Glutamatergic neuron (in vitro differentiated cells): ENCODE measurements around the gene LDLRAD4. TPM values are rescaled to one million over a fixed set of nuclear protein-coding genes. Genes with fewer than 3 reads are reported as not detected.

ENCODE experiments used
- DNase-seq: peaks from one replicate; pipeline ENCODE4 v3.0.0; 2022
- H3K27ac Mint-ChIP-seq: one replicate; pipeline ENCODE4 v1.8.0; 2020; ENCODE audit warnings: mild to moderate bottlenecking, mixed read lengths, inconsistent platforms; ENCODE audit not compliant: unreplicated experiment
- H3K27me3 Mint-ChIP-seq: one replicate; pipeline ENCODE4 v1.8.0; 2020; ENCODE audit warnings: mild to moderate bottlenecking, moderate library complexity, mixed read lengths, inconsistent platforms; ENCODE audit not compliant: unreplicated experiment
- H3K36me3 Mint-ChIP-seq: one replicate; pipeline ENCODE4 v1.8.0; 2020; ENCODE audit warnings: mild to moderate bottlenecking, mixed read lengths, inconsistent platforms; ENCODE audit not compliant: unreplicated experiment
- H3K4me1 Mint-ChIP-seq: one replicate; pipeline ENCODE4 v1.8.0; 2020; ENCODE audit warnings: mild to moderate bottlenecking, low read depth, mixed read lengths, inconsistent platforms; ENCODE audit not compliant: unreplicated experiment
- H3K4me3 Mint-ChIP-seq: one replicate; pipeline ENCODE4 v1.8.0; 2020; ENCODE audit warnings: mild to moderate bottlenecking, mixed read lengths, inconsistent platforms; ENCODE audit not compliant: unreplicated experiment
- H3K9me3 Mint-ChIP-seq: one replicate; pipeline ENCODE4 v1.8.0; 2020; ENCODE audit warnings: mild to moderate bottlenecking, moderate library complexity, mixed read lengths, inconsistent platforms; ENCODE audit not compliant: unreplicated experiment
- total RNA-seq: library from RNA; stranded (reverse); fragmentation: NEBNext Ultra II Directional; extraction: Animal tissue kit (Norgen Biotek cat#: 25700); gene quantifications from one replicate; pipeline ENCODE4 v1.2.1, GENCODE V29; 2021; ENCODE audit not compliant: unreplicated experiment
- TF ChIP-seq, protein P1 (sequence below): fragments of 200-600 bp; sonication (generic); IDR thresholded peaks from one replicate; pipeline ENCODE4 v1.5.0; 2021; ENCODE audit not compliant: partially characterized antibody, unreplicated experiment

Gene LDLRAD4
- total RNA-seq, 1 donor from 2014 or later, result 0.29 TPM

DNA sequence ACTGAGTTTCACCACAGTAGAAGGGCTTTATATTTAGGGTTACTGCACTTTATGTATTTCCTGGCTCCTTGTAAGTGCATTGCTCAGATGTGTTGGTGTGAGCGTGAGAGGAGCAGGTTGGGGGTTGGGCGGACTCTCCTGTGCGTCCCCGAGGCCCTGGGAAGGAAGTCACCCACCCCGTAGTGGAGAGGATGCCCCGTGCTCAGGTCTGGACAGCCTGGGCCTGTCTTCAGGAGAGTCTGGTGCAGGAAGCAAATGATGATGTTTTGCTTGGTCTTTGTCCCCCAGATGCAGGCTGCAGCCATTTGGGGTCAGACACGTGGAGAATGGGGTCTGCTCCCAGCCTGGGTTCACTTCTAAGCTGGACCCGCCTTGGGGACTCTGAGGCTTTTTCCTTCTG lies 182.8 kb downstream of the LDLRAD4 start:
- H3K36me3 Mint-ChIP-seq, result no peaks in the 10 kb centered on the region

DNA sequence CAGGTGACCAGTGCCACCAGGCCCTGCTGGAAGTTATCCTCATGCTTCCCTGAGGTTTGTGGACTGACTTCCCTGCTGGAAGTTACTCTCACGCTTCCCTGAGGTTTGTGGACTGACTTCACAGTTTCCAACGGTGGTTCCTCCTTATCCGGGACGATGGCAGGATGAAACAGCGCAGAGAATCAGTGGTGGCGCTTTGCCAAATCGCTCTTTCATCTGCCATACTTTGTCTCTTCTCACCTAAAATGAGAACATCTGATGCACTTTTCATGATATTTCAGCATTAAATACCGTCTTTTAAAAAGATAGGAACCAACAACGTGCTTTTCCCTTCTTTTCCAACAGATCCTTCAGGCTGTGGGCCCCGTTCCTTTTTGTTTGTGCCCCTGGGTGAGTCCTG lies 183.3 kb downstream of the LDLRAD4 start:
- no peak overlapping the region for H3K27ac Mint-ChIP-seq
- TF ChIP-seq, protein P1, sequence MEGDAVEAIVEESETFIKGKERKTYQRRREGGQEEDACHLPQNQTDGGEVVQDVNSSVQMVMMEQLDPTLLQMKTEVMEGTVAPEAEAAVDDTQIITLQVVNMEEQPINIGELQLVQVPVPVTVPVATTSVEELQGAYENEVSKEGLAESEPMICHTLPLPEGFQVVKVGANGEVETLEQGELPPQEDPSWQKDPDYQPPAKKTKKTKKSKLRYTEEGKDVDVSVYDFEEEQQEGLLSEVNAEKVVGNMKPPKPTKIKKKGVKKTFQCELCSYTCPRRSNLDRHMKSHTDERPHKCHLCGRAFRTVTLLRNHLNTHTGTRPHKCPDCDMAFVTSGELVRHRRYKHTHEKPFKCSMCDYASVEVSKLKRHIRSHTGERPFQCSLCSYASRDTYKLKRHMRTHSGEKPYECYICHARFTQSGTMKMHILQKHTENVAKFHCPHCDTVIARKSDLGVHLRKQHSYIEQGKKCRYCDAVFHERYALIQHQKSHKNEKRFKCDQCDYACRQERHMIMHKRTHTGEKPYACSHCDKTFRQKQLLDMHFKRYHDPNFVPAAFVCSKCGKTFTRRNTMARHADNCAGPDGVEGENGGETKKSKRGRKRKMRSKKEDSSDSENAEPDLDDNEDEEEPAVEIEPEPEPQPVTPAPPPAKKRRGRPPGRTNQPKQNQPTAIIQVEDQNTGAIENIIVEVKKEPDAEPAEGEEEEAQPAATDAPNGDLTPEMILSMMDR, result no peak
- H3K36me3 Mint-ChIP-seq, result no peaks in the 10 kb centered on the region
- H3K4me1 Mint-ChIP-seq, result peaks cover 5% of the 10 kb centered on the region
- no peak for DNase-seq
- no peak overlapping the region for H3K4me3 Mint-ChIP-seq
- peaks cover 11% of the 10 kb centered on the region for H3K27me3 Mint-ChIP-seq
- H3K9me3 Mint-ChIP-seq, result no peaks in the 10 kb centered on the region

More for the DNA sequence above, 182.8 kb downstream of the LDLRAD4 start:
- no peak for DNase-seq
- no peaks in the 10 kb centered on the region for H3K9me3 Mint-ChIP-seq
- no peak overlapping the region for H3K27ac Mint-ChIP-seq
- H3K4me1 Mint-ChIP-seq, result peaks cover 5% of the 10 kb centered on the region
- TF ChIP-seq, protein P1, result no peak
- peaks cover 11% of the 10 kb centered on the region for H3K27me3 Mint-ChIP-seq
- no peak overlapping the region for H3K4me3 Mint-ChIP-seq

DNA sequence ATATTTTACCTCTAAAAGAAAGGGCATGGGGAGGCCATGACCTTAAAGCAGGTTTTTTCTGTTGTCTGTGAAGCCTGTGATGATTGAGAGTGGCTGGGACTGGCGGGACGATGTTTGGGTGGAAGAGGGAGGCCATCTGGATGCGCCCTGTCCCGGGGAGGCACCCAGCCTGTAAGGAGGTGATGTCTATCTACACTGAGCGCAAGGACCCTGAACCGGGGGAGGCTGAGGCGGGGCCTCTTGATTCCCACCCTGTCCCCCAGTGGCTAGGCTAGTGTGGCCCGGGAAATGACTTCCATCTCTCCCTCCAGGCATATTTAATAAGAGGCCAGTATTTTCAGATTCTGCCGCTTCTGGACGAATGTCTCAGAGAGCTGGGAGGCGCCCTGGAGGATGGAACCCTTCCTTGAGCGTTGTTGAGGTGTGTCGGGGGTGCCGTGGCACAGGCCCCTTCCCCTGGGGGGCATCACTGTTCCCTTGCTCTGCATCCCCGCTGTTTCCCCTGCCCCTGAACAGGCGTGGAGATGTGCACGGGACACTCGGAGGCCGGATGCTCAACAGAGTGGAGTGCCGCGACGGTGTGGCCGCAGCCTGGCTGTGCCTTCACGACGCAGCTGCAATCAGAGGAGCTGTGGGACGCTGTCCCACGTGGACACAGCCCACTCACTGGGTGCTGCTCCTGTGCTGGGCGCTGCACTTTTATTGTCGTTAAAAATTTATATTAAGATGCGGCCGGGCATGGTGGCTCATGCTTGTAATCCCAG lies 185.4 kb downstream of the LDLRAD4 start:
- H3K36me3 Mint-ChIP-seq, result no peaks in the 10 kb centered on the region
- TF ChIP-seq, protein P1, result no peak
- no peaks in the 10 kb centered on the region for H3K4me1 Mint-ChIP-seq
- no peak overlapping the region for H3K4me3 Mint-ChIP-seq
- H3K9me3 Mint-ChIP-seq, result no peaks in the 10 kb centered on the region
- H3K27ac Mint-ChIP-seq, result no peak overlapping the region
- DNase-seq, result no peak
- H3K27me3 Mint-ChIP-seq, result peaks cover 9% of the 10 kb centered on the region

DNA sequence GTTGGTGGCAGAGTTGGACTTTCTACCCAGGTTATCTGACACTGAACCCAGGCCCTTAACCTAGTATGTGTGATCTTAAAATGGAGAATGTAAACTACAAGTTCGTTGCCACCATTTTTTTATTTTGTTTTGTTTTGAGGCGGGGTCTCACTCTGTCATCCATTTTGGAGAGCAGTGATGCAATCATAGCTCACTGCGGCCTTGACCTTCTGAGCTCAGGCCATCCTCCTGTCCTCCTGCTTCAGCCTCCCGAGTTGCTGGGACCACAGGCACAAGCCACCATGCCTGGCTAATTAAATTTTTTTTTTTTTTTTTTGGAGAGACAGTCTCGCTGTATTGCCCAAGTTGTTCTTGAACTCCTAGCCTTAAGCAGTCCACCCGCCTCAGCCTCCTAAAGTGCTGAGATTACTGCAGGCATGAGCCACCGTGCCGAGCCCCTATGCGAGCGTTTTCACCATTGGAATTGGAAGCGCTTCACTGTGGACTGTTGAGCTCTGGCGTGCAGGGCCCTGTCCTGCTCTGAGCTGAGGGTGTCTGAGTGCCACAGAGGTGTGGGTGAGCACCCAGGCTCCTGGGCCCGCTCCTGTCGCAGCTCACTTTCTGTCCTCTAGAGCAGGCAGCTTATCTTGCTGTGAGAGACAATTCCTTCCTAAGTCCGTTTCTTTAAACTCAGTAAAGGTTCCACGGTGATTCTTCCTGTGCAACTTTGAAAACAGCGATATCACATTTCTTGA lies 186.9 kb downstream of the LDLRAD4 start:
- Mint-ChIP-seq H3K4me3 (no peak overlapping the region), H3K4me1 (no peaks in the 10 kb centered on the region), H3K27me3 (peaks cover 6% of the 10 kb centered on the region), H3K9me3 (no peaks in the 10 kb centered on the region), H3K36me3 (no peaks in the 10 kb centered on the region), H3K27ac (no peak overlapping the region)
- DNase-seq, result no peak
- TF ChIP-seq, protein P1, result no peak

DNA sequence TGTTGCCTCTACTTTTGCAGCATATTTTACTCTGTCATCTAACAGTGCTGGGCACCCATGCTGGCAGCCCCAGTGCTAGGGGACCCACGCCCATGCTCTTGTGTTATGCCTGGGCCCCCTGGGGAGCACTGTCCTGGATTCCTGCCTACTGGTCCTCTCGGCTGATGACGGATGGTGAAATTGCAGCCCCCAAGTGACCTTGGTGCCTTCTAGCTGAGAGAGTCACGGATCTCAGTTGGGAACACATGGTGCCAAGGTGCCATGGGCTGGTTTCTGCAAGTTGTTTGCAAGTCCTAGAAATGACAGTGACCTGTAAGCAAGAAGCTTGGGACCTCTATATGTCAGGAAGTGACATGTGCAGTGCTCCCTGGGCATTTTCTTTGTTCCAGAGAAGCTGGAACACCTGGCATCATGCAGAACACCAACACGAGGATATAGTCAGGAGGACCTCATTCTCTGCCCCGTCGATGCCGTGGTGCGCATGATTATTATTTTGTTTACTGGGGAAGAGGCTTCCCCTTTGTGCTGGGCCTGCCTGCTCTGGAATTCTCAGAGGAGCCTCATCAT lies 187.6 kb downstream of the LDLRAD4 start:
- no peak for DNase-seq
- no peaks in the 10 kb centered on the region for H3K4me1 Mint-ChIP-seq
- H3K27ac Mint-ChIP-seq, result no peak overlapping the region
- H3K27me3 Mint-ChIP-seq, result peaks cover 4% of the 10 kb centered on the region
- no peaks in the 10 kb centered on the region for H3K36me3 Mint-ChIP-seq
- H3K4me3 Mint-ChIP-seq, result no peak overlapping the region
- TF ChIP-seq, protein P1, result no peak
- no peaks in the 10 kb centered on the region for H3K9me3 Mint-ChIP-seq
